Right atrium auricular region (tissue), 2 donors: Measurements from ENCODE around the gene PDZD7. TPM values are rescaled to one million over a fixed set of nuclear protein-coding genes. Genes with fewer than 3 reads are reported as not detected.

Experiments used
- DNase-seq: peaks from one replicate; pipeline ENCODE4 v3.0.0-alpha.2; 2019; ENCODE audit warnings: low spot score
- H3K27ac ChIP-seq, 2 donors: fragments of 200-600 bp; sonication (generic); 1 replicate in 1 of 2; 2 replicates in 1 of 2; pipeline ENCODE4 v1.5.1; 2016 to 2019
- H3K27me3 ChIP-seq, 2 donors: fragments of 200-600 bp; sonication (generic); one replicate each; pipeline versions ENCODE4 v1.5.1 to v1.6.0; 2017 to 2019
- H3K36me3 ChIP-seq: fragments of 200-600 bp; sonication (generic); one replicate; pipeline ENCODE4 v1.5.1; 2016
- H3K4me1 ChIP-seq, 2 donors: fragments of 200-600 bp; sonication (generic); one replicate each; pipeline versions ENCODE4 v1.5.1 to v1.6.0; 2017 to 2019
- H3K4me3 ChIP-seq, 2 donors: fragments of 200-600 bp; sonication (generic); 1 replicate in 1 of 2; 2 replicates in 1 of 2; pipeline ENCODE4 v1.5.1; 2017 to 2019; ENCODE audit warnings: mild to moderate bottlenecking in 1 of 2, moderate library complexity in 1 of 2
- H3K9me3 ChIP-seq, 2 donors: fragments of 200-600 bp; sonication (generic); one replicate each; pipeline ENCODE4 v1.5.1; 2019
- total RNA-seq, 2 donors: library from RNA; depleted of rRNA; stranded (reverse); fragments of >200 nt; gene quantifications; one replicate each; pipeline ENCODE4 v1.1.0, GENCODE V29; 2016
- TF ChIP-seq, protein P1 (sequence below), 2 donors: fragments of 200-600 bp; sonication (generic); IDR thresholded peaks; one replicate each; pipeline ENCODE4 v1.5.1; 2019; ENCODE audit warnings: antibody characterized with exemption in 2 of 2

Gene PDZD7
- 1 to 10 TPM in 1 of 2 donors, under 1 TPM in 1; 0.59 to 1.3 TPM for total RNA-seq

DNA sequence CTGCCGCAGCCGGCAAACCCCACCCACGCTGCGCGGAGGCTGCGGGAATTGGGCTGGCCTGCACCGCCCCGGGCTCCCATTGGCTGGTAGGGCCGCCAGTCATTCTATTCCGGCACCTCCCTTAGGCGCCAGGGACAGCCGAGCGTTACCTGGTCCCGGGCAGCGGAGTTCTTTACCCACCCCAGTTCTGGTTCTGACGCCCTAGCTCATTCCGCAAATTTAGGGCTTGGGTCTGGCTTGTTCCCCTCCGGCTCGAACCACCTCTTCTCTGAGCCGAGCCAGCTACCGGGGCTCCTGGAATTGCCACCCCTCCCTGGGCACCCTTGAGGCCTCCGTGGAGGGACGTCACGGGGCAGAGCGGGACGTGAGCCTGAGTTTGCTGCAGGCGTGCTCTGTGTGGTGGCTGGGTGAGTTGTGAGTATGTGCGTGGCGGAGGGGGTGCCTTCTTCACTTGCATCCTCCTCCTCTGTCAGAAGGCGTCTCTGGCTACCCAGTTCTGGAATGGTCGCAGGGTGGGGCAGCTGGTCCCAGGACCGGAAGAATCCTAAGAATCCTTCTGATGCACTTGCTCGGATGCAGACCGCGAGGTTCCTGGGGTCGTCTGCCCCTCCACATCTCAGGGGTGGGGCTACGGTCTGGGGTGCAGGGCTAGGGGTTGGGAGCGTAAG, at the start of gene PDZD7, which contains the start of gene SFXN3:
Gene PDZD7, minus strand, starts transcription at position 2 of the 668 bp plus-strand sequence. CDS start 910 bp downstream, outside the sequence.
Gene SFXN3, plus strand, starts transcription at position 107 of the 668 bp plus-strand sequence. CDS start 3,461 bp downstream, outside the sequence.
- peak within 1 kb of the TSS; percentile 77 to 89 for H3K4me3 ChIP-seq
- H3K36me3 ChIP-seq: peaks cover 17% of the 10 kb centered on the region
- TF ChIP-seq, protein P1, sequence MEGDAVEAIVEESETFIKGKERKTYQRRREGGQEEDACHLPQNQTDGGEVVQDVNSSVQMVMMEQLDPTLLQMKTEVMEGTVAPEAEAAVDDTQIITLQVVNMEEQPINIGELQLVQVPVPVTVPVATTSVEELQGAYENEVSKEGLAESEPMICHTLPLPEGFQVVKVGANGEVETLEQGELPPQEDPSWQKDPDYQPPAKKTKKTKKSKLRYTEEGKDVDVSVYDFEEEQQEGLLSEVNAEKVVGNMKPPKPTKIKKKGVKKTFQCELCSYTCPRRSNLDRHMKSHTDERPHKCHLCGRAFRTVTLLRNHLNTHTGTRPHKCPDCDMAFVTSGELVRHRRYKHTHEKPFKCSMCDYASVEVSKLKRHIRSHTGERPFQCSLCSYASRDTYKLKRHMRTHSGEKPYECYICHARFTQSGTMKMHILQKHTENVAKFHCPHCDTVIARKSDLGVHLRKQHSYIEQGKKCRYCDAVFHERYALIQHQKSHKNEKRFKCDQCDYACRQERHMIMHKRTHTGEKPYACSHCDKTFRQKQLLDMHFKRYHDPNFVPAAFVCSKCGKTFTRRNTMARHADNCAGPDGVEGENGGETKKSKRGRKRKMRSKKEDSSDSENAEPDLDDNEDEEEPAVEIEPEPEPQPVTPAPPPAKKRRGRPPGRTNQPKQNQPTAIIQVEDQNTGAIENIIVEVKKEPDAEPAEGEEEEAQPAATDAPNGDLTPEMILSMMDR (IDR thresholded peaks at IDR 0.05): no peak
- DNase-seq: peak; percentile 93
- peak within 1 kb of the TSS; percentile 99 to 100 for H3K27ac ChIP-seq
- H3K27me3 ChIP-seq: no peaks in the 10 kb centered on the region
- peaks cover 0 to 20% of the 10 kb centered on the region in 2 donors for H3K4me1 ChIP-seq
- no peaks in the 10 kb centered on the region for H3K9me3 ChIP-seq

DNA sequence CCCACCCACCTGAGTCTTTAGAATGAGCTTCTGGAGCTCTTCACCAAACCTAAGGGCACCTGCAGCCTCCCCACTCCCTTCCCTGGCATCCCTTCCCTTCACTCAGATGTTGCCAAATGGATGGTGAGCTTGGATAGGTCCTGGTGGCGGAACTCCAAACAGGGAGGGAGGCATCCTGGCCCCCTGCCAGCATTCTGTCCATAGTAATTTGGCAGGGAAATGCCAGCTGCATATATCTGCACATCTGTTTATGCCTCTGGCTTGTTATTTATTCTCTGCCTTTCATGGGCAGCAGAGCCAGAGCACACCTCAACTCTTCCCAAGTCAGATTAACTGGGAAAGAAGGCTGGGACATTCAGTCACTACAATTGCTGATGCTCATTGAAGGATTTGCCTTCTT, 48.9 kb upstream of the PDZD7 start:
- Histone ChIP-seq H3K36me3 (no peaks in the 10 kb centered on the region), H3K4me3 (no peak overlapping the region), H3K27me3 (no peaks in the 10 kb centered on the region), H3K27ac (no peak overlapping the region), H3K9me3 (no peaks in the 10 kb centered on the region), H3K4me1 (no peaks in the 10 kb centered on the region)
- TF ChIP-seq, protein P1 (IDR thresholded peaks at IDR 0.05): no peak
- no peak for DNase-seq

DNA sequence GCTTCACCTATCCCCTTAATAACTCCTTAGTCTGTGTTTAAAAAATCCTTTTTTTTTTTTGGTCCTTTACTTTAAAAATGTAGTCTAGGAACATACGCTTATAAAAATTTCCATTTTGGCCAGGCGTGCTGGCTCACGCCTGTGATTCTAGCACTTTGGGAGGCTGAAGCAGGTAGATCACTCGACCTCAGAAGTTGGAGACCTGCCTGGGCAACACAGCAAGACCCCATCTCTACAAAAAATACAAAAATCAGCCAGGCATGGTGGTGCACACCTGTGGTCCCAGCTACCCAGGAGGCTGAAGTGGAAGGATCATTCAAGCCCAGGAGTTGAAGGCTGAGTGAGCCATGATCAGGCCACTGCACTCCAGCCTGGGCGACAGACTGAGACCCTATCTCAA, 45.7 kb upstream of the PDZD7 start:
- peaks cover 0 to 7% of the 10 kb centered on the region in 2 donors for H3K27me3 ChIP-seq
- TF ChIP-seq, protein P1 (IDR thresholded peaks at IDR 0.05): no peak

DNA sequence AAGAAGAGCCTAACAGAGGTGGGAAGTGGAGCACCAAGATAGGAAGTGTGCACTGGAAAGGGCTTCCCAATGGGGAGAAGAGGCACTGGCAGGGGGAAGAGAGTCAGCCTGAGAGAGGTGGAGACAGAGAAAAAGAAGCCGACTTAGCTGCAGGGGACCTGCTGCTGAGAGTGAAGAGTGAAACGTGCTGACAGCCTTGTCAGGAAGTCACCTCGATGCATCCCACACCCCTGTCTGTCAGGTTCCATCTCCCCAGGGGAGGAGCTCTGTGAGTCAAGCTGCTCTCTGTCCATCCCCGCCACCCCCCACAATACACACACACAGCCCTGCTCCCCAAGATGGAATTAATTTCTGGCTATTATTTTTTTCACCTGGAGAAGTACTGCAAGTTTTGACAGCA, 44.8 kb upstream of the PDZD7 start:
- no peaks in the 10 kb centered on the region for H3K4me1 ChIP-seq
- no peaks in the 10 kb centered on the region for H3K9me3 ChIP-seq
- TF ChIP-seq, protein P1 (IDR thresholded peaks at IDR 0.05): no peak
- no peak overlapping the region for H3K27ac ChIP-seq
- no peak for DNase-seq
- peaks cover 0 to 7% of the 10 kb centered on the region in 2 donors for H3K27me3 ChIP-seq
- no peaks in the 10 kb centered on the region for H3K36me3 ChIP-seq
- no peak overlapping the region for H3K4me3 ChIP-seq

More for the DNA sequence above, 45.7 kb upstream of the PDZD7 start:
- no peak for DNase-seq
- no peak overlapping the region for H3K27ac ChIP-seq
- no peaks in the 10 kb centered on the region for H3K9me3 ChIP-seq
- H3K4me3 ChIP-seq: no peak overlapping the region
- H3K36me3 ChIP-seq: no peaks in the 10 kb centered on the region
- H3K4me1 ChIP-seq: no peaks in the 10 kb centered on the region

DNA sequence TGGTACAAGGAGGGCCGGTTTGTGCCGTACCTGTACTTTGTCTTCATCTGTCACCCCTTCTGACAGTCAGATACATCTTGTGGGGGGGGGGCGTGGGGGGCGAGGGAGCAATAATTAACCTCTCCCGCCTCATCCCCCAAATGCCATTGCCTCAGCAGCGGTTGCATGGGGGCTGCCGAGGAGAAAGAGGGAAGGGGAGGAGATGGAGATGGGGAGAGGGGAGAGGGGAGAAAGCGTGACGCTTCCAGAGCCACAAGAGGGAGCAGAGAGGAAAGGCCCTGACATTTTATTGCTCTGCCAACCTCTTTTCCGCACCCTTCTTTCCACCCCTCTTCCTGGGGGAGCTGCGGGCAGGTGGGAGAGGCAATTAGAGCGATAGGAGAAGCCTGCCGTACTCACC, 42.7 kb upstream of the PDZD7 start:
- Histone ChIP-seq H3K27me3 (peaks cover 0 to 7% of the 10 kb centered on the region in 2 donors), H3K9me3 (no peaks in the 10 kb centered on the region), H3K36me3 (no peaks in the 10 kb centered on the region), H3K4me3 (no peak overlapping the region), H3K27ac (no peak overlapping the region), H3K4me1 (no peaks in the 10 kb centered on the region)
- TF ChIP-seq, protein P1 (IDR thresholded peaks at IDR 0.05): no peak
- no peak for DNase-seq
